Motor neuron (in vitro differentiated cells): ENCODE results near the gene SALL1. TPM values are rescaled to one million over a fixed set of nuclear protein-coding genes. Genes with fewer than 3 reads are reported as not detected.

ENCODE experiments used
- ATAC-seq, 8 experiments: fragments of 200-7000 bp; cut with Tn5 transposase; replicated peaks in 6 of 8; 2 replicates each; pipeline ENCODE4 v1.8.0; 2021; ENCODE audit warnings: mild to moderate bottlenecking in 8 of 8, moderate library complexity in 8 of 8
- H3K27ac ChIP-seq, 2 donors: fragments of 250-450 bp; sonication (Bioruptor Pico); 2 replicates each; pipeline ENCODE4 v1.9.0; 2021; ENCODE audit warnings: antibody characterized with exemption in 2 of 2, mild to moderate bottlenecking in 2 of 2, moderate library complexity in 1 of 2
- H3K4me1 ChIP-seq, 2 donors: fragments of 250-450 bp; sonication (Bioruptor Pico); replicated peaks in 1 of 2; 2 replicates each; pipeline ENCODE4 v1.6.1; 2021; ENCODE audit warnings: antibody characterized with exemption in 2 of 2, mild to moderate bottlenecking in 2 of 2, moderate library complexity in 1 of 2
- H3K4me3 ChIP-seq, 5 donors: fragments of 250-450 bp; sonication (Bioruptor Pico); 2 replicates each; pipeline ENCODE4 v1.9.0; 2021; ENCODE audit warnings: antibody characterized with exemption in 5 of 5, mild to moderate bottlenecking in 5 of 5, moderate library complexity in 4 of 5
- WGBS, 10 experiments: fragments of 450-650 bp; shearing (Covaris generic); methylation state at CpG; one replicate each; pipeline ENCODE4 v1.0.0; 2022; 5-methylcytosine and 5-hydroxymethylcytosine counted together
- in situ Hi-C, 9 experiments: fragments of 400-800 bp; cut with MboI; loops; one replicate each; pipeline ENCODE4 v1.15.0; 2021; ENCODE audit warnings: low sequenced_read_pairs in 9 of 9, low pct_unique_long_range_greater_than_20kb in 2 of 9; ENCODE audit not compliant: unreplicated experiment in 9 of 9
- total RNA-seq, 8 experiments: library from RNA; unstranded; fragments of 300-600 nt; gene quantifications; 2 replicates each; pipeline versions ENCODE4 v1.2.3 to v1.2.4, GENCODE V29; 2022

SALL1 gene
- total RNA-seq, 8 experiments from 2014 or later = 1.7 to 44.2 (median 15.6) TPM

- in situ Hi-C loops = no loop called here
- Histone ChIP-seq H3K4me1 (peaks cover 28 to 30% of the 10 kb centered on the region in 2 donors), H3K27ac (peak overlapping the region in 1 of 2 donors; percentile 50), H3K4me3 (no peak overlapping the region)
- ATAC-seq = peak in 5 of 8 experiments; percentile 36 to 91 (median 90)
- WGBS, 10 experiments = 0 to 70% (median 36%) methylated on average over 2 to 15 of the region's 20 CpGs; no CpG with 5 or more reads in 1 of the 10 experiments
These were observed 55.8 kb downstream of the SALL1 start for GRCh38 chr16:51095084-51095881.

GRCh38 chr16:51093726-51094280, 57.3 kb downstream of the SALL1 start:
- 0 to 100% (median 56%) methylated on average over 1 to 5 of the region's 5 CpGs; no CpG with 5 or more reads in 3 of the 10 experiments for WGBS, 10 experiments
- H3K27ac ChIP-seq = no peak overlapping the region
- no peak for ATAC-seq
- in situ Hi-C loops = no loop called here
- H3K4me1 ChIP-seq = peaks cover 28 to 30% of the 10 kb centered on the region in 2 donors
- H3K4me3 ChIP-seq = no peak overlapping the region
